HT-29 (cell line): ENCODE results near the gene CALHM2. TPM values are rescaled to one million over a fixed set of nuclear protein-coding genes. Genes with fewer than 3 reads are reported as not detected.
"Not testable (repeated sequence)": the region's sequence is repeated elsewhere in the genome, so short reads cannot be mapped to it uniquely, and the experiment has no call there.

ENCODE experiments used
- DNase-seq: peaks from one replicate; pipeline ENCODE4 v3.0.0-alpha.2; 2015; ENCODE audit warnings: low spot score
- total RNA-seq: library from RNA; depleted of rRNA; stranded (reverse); fragments of >200 nt; shearing (Covaris generic); gene quantifications from 2 replicates; pipeline ENCODE4 v1.2.3, GENCODE V29; 2014

Gene CALHM2
- total RNA-seq, 1 experiment from 2014 or later, result 3.0 TPM

DNA sequence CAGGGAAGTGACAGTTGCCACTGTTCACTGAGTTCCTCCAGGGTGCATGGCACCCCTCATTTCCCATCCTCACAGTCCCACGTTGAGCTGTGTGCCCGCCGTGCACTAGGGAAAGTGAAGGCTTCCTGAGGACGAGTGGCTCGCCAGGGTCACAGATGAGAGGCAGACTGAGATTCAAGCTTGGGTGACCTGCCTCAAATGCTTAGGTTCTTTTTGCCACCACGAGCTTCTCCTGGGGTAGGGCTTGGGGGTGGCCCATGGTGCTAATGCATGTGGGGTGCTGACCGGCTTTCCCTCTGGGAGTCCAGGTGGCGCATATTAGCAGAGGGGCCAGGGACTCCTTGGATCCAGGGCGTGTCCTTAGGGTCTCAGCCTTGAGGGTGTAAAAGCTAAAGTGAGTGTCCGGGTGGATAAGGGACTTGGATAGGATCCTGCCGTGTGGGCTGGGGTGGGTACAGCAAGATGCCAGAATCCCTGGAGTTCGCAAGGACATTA is 1.9 kb downstream of the CALHM2 start:
- DNase-seq, result no peak

DNA sequence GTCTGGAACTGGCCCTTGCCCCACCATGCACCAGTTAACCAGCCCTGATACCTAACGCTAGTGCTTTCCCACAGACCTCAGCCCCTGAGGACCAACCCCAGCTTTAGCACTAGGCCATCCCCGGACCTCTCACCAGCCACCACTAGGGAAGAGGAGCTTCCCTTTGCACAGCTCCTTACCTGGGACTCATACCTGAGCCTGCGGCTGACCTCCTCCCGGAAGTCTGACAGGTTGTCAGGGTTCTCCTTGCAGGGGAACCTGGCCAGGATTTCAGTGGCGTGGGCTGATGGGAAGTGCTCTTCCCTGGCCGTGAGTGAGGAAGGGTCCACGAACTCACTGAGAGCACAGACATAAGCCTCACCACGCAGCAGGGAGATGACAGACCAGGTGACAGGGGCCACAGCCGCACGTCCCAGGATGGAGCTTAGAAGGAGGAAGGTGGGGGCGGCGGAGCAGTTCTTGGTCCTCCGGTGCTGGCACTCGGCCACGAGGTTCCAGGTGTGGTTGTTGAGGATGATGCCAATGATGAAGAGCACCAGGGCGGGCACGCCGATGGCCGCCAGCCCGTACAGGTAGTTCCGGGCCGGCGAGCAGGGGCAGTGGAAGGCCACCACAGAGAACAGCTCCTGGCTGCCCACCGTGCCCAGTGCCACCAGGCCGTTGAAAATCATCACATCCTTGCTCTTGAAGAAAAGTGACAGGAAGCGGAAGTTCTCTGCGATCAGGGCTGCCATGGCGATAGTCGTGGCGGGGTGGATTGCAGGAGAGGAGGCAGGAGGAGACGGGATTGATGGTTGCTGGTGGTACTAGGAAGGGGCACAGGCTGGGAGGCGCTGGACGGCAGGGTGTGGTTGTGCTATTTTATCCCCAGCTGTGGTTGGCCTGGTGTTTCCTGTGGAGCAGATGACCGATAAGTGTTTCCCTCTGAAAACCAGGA is 2.7 kb downstream of the CALHM2 start:
- no peak for DNase-seq

DNA sequence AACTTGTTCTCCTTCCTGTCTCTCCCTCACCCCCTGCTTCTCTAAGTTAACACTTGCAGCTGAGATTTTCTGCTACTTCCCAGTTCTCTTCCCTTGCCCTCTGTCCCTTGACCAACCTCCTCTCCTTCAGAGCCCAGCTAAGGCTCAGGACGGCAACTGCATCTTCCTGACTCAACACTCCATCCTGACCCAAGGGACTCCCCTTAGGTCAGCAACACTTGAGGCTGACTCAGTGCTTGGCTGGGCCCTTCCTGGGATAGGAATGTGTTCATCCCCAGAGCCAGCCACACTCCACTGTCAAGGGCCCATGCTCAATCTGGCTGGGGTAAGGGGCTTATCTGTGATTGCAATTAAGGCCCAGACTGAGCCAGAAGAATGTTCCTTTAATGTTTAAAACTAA is 3.4 kb downstream of the CALHM2 start:
- DNase-seq, result no peak

DNA sequence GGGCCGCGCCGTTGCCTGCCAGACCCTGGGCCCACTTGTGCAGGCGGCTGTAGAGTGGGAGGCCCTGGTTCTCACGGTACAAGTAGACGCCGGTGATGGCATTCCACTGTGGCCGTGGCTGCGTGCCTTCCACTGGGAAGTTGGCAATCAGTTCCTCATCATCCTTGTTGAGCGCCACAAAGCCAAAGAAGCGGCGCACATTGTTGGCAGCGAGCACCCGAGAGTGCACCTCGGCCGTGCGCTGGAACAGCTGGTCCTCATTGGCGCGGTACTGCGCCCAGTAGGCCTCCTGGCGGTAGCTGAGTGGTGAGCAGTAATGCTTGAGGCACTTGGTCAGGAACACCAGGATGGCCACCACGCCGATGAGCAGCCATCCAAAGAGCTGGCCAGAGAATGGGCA is 5.0 kb downstream of the CALHM2 start:
- DNase-seq, result no peak

DNA sequence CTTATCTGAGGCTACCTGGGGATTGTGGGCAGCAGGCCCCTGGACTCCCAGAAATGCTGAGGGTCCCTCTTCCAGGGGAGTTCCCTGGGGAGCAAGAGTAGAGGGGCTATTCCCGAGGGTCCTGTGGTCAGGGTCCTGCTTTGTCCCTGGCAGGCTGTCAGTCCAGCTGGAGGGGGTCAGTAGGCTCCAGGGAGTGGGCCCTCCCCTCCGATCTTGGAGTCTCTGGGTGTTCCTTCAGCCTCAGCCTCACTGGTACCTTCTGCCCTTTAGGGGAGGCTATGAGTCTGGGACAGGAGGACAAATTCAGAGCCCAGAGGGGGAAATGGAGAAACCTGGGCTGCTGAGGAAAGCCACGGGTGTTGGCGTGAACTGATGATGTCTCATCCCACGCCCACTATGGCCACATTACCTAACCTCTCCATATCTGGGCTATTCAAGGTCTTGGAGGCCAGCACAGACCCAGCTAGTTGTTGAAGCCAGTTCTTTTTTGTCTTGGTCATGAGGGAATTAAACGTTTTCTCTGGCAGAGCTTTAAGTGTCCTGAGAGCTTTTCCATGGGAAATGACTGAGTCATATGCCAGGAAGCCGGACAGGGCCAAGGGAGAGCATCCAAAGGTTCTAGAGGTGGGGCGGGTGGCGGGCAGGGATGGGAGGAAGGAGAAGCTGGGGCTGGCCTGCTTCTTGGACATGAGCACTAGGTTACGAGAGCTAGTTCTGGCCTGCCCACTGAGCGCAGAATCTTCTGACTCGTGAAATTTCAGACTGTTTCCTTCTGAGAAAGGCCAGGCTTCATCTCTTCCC is 6.2 kb downstream of the CALHM2 start:
- DNase-seq, result no peak

DNA sequence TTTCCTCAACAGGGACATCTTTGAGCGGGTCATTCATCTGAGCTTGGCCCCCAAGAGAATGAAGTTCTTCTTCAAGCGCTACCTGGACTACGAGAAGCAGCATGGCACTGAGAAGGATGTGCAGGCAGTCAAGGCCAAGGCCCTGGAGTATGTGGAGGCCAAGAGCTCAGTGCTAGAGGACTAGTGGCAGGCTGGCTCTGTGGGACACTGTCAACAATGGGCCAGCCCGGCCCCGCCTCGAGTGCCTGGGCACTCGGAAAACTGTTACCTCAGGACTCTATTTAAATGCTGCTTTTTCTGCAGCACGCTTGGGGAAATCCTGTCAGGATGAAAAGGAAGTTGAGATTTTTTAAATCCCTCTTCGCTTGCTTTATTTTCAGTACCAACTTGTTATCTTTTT is 6.8 kb downstream of the CALHM2 start:
- DNase-seq, result no peak

DNA sequence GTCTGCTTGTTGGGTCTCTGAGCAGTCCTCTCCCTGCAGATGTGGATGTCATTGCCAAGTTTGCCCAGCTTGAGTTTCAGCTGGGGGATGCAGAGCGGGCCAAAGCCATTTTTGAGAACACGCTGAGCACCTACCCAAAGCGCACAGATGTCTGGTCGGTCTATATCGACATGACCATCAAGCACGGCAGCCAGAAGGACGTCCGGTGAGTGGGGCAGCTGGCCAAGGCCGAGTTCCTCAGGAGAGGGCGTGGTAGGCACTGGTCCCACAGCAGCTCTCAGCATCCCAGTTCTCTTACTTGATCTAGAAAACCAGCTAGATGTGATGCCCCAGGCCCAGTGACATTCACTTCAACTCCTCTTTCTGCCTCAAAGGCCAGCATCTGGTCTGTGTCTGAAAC is 7.7 kb downstream of the CALHM2 start:
- DNase-seq, result no peak

DNA sequence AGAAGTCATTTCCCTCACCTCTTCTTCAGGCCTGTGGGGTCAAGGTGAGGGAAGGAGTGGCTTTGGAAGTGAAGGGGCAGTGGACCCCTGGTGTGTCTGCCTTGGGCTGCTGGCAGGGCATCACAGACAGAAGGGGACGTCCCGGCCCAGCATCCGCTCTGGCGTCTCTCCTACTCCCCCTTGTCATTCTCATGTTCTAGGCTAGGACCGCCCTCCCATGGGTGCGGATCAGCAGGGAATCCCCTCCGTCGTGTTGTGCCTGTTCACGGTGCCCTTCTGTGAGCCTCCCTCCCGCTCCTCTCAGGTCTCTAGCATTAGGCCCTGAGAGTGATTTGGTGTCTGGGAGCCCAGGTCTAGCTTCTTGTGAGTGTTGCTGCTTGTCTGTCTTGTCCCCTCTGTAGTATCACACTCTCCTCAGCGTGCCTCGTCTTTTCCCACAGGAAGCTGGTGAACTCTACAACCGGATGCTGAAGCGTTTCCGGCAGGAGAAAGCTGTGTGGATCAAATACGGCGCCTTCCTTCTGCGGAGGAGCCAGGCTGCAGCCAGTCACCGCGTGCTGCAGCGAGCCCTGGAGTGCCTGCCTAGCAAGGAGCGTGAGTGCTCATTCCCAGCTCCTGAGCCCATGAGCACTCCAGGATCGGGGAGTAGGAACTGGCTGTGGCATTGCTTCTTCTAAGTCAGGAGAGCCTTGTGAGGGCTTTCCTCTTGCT is 8.5 kb downstream of the CALHM2 start:
- no peak for DNase-seq

DNA sequence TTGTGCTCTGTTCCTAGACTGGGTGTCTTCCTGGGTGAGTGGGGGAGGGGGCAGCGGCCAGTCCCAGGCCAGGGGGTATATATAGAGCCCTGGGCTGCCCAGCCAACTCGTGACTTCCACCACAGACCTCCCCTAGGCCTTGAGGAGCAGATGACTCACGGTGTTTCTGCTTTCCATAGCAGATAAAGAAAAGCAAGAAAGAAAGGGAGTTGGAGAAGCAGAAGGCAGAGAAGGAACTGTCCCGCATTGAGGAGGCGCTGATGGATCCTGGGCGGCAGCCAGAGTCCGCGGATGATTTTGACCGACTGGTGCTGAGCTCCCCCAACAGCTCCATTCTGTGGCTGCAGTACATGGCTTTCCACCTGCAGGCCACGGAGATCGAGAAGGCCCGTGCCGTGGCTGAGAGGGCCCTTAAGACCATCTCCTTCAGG is 10.1 kb downstream of the CALHM2 start:
- DNase-seq, result no peak

DNA sequence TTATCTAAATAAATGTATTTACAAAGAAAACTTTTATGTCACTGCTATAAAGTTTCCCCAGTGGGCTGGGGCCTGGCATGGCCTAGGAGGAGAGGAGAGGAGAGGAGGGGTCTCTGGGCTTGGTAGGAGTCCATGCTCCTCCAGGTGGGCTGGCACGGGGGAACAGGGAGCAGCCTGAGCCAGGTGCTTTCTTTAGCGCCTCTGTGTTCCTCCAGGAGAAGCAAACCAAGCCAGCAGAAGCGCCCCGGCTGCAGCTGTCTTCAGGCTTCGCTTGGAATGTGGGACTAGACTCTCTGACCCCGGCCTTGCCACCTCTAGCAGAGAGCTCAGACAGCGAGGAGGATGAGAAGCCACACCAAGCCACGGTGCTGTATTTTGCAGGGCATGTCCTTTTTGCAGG is 10.6 kb downstream of the CALHM2 start:
- no peak for DNase-seq

DNA sequence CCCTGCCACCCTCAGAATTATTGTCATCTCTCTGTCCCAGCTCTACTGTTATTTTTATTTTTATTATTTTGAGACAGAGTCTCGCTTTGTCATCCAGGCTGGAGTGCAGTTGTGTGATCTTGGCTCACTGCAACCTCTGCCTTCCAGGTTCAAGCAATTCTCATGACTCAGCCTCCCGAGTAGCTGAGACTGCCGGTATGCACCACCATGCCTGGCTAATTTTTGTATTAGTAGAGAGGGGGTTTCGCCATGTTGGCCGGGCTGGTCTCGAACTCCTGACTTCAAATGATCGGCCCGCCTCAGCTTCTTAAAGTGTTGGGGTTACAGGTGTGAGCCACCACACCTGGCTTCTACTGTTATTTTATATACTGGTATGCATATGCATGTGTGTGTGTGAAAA is 11.0 kb downstream of the CALHM2 start:
- DNase-seq, result no peak

DNA sequence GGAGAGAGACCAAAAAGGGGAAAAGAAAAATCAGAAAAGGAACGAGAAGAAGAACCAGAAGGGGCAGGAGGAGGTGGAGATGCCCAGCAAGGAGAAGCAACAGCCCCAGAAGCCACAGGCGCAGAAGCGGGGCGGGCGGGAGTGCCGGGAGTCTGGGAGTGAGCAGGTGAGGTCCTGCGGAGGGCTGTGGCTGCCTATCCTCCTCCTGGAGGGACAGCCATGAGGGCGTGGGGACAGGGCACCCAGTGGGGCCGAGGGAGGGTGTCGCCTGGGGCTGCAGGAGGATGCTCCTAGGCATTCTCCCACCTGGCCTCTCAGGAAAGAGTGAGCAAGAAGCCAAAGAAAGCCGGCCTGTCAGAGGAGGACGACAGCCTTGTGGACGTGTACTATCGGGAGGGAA is 11.8 kb downstream of the CALHM2 start:
- no peak for DNase-seq

DNA sequence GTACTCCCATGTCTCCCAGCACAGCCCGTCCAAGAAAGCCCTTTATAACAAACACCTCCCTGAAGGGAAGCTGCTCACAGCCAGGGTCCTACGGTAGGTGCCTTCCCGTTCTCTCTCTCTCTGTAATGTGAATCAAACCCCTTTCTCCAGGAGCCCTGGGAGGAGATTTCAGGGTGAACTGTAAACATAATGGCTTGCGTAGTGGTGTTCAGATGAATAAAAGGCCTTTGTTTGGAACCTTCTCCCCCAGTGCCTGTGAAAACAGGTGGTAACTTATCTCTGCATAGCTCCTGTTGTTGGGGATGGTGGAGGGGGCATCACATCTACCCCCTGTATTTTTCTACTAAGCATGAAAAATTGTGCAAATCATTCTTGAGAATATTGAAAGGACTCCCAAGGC is 12.4 kb downstream of the CALHM2 start:
- no peak for DNase-seq

DNA sequence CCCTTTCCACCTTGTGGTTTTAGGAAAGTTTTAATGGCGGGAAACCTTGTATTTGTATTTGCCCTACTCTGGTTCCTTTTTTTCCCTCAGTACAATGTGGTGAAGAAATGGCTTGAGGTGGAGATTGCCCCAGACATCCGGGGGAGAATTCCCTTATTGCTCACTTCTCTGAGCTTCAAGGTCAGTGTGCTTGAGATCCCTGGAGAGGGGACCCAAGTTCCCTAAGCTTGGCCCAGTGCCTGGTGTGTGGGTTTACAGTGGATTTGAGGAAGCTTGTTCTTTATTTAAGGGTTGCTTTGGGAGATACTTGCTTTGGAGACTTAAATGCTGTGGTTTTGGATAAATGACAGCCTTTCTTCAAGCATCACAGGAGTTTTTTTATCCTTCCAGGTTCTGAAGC is 18.3 kb downstream of the CALHM2 start:
- no peak for DNase-seq

DNA sequence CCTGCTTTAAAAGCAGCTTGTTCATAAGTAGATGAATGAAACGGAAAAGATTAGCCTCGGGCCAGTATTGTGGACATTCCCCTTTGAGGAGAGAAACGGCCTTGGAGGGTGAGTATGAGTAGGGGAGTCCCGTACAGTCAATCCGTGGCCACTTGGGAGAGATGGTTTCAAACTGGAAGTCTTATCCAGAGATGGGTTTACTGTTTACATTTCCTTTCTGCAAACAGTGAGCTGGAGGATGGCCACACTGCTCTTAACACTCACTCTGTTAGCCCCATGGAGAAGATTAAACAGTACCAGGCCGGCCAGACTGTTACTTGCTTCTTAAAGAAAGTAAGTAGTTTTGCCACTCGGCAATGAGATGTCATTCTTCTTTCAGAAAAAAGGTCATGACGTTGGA is 20.3 kb downstream of the CALHM2 start:
- DNase-seq, result no peak

DNA sequence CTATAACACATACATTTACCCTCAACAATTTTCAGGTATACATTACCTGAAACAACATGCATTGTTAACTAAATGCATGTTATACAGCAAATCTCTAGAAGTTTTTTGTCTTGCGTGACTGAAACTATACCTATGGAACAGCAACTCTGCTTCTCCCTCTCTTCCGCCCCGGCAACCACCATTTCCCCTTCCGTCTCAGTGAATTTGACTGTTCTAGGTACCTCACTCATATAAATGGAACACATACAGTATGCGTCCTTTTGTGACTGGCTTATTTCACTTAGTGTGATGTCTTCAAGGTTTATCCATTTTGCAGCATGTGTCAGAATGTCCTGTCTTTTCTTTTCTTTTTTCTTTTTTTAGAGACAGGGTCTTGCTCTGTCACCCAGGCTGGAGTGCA is 22.5 kb downstream of the CALHM2 start:
- DNase-seq, result no peak

DNA sequence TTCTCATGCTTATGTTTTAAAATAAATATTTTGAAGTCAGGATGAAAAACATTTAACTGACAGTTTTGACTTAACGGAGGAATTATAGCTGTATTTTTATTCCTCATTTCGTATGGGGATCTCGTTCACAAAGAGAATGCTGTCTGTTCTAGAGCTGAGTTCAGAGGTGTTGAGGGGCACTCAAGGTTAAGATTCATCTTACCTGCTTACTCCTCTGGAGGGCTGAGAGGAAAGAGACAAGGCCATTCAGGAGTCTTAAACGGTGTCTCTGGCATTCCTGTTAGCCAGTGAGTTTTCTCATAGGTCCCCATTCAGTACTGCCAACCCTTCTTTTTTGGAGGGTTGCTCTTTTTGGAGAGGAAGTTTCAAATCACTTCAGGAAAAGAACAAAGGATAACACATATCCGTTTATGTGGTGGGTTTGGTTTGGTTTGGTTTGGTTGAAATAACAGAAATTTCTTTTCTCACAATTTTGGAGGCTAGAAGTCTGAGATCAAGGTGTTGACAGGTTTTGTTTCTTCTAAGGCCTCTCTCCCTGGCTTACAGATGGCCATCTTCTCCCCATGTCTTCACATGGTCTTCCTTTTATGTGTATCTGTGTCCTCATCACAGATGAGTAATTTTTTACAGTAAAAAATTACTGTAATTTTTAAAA is 23.1 kb downstream of the CALHM2 start:
- DNase-seq, result no peak

DNA sequence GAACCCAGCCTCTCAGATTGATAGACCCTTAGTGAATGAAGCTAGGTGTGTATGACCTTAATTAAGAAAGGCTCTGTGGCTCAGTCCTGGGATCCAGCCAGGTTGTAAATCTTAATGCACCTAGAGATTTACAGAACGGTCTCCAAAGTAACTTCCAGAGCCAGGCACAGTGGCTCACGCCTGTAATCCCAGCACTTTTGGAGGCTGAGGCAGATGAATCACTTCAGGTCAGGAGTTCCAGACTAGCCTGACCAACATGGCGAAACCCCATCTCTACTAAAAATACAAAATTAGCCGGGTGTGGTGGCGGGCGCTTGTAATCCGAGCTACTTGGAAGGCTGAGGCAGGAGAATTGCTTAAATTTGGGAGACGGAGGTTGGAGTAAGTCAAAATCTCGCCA is 24.3 kb downstream of the CALHM2 start:
- no peak for DNase-seq

DNA sequence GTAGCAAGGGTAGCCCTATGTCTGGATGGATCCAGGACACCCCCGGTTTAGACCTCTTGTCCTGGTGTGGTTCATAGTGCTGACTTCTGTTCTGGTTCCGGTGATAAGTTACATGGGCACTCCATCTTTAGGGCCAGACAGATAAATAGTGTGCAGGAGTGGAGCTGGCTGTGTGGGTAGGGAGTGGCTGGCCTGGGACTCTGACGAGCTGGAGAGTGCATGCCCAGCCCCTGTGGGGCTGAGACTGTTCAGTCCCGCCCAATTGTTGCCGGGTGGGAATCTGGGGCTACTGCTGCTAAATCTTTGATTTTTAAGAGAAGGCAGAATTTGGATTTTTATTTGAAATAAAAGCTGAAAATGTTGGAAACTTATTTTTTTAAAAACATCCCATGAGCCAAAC is 28.4 kb downstream of the CALHM2 start:
- DNase-seq, result no peak

DNA sequence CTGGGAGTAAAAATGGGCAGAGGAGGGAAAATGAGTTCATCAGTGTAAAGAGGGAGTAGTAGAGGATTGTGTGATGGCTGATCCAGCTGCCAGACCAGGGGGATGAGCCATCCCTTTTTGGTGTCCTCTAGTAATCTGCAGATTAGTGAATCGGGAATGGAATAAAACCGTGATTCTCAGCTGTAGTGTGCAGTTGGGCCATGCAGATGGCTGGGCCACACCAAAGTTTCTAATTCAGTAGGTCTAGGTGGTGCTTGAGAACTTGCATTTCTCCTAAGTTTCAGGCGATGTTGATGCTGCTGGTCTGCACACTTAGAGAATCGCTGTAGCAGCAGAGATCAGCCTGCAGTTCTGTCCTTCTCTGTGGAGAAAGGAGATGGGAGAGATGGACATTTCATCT is 33.1 kb downstream of the CALHM2 start:
- DNase-seq, result no peak

DNA sequence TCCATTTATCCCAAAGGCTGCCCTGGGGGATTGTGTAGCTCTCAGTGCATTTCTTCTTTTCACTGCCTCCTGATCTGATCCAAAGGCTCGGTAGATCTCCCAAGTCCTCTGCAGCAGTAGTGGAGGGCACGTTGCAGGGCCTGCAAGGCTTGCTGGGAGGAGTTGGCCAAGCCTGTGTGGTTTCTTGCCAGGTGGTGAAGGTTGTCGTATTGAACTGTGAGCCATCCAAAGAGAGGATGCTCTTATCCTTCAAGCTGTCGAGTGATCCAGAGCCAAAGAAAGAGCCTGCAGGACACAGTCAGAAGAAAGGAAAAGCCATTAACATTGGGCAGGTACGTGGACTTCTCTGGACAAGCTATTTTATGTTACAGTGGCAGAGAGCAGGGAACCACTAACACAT is 34.6 kb downstream of the CALHM2 start:
- DNase-seq, result no peak

DNA sequence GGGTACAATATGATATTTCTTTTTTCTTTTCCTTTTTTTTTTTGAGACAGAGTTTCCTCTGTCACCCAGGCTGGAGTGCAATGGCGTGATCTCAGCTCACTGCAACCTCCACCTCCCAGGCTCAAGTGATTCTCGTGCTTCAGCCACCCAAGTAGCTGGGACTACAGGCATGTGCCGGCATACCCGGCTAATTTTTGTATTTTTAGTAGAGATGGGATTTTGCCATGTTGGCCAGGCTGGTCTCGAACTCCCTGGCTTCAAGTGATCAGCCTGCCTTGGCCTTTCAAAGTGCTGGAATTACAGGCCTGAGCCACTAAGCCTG is 35.1 kb downstream of the CALHM2 start:
- not testable (repeated sequence) for DNase-seq
